Thyroid gland (tissue), 4 donors: Measurements from ENCODE around the gene TNFSF9.

Experiments
- POLR2A ChIP-seq, 2 donors: fragments of 450-650 bp; IDR thresholded peaks; one replicate each; pipeline ENCODE4 v1.6.1; 2017; ENCODE audit warnings: antibody characterized with exemption in 2 of 2, mild to moderate bottlenecking in 2 of 2, moderate library complexity in 1 of 2
- TF ChIP-seq, protein P1 (sequence below), 6 experiments: fragments of 200-600 bp in 3 of 6; fragments of 450-650 bp in 3 of 6; sonication (generic) in 3 of 6; IDR thresholded peaks; one replicate each; pipeline ENCODE4 v1.5.1; 2016 to 2019; ENCODE audit warnings: antibody characterized with exemption in 6 of 6, mild to moderate bottlenecking in 2 of 6, inconsistent platforms in 1 of 6, moderate library complexity in 1 of 6

DNA sequence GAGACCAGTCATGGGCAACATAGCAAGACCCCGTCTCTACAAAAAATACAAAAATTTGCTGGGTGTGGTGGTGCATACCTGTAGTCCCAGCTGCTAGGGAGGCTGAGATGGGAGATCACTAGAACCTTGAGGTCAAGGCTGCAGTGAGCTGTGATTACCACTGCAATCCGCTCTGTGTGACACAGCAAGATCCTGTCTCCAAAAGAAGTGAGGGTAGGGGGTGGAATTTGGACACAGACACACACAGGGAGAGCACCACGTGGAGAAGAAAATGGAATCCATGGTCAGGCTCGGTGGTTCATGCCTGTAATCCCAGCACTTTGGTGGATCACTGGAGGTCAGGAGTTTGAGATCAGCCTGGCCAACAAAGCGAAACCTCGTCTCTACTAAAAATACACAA lies 8.7 kb downstream of the TNFSF9 start:
- TF ChIP-seq, protein P1, sequence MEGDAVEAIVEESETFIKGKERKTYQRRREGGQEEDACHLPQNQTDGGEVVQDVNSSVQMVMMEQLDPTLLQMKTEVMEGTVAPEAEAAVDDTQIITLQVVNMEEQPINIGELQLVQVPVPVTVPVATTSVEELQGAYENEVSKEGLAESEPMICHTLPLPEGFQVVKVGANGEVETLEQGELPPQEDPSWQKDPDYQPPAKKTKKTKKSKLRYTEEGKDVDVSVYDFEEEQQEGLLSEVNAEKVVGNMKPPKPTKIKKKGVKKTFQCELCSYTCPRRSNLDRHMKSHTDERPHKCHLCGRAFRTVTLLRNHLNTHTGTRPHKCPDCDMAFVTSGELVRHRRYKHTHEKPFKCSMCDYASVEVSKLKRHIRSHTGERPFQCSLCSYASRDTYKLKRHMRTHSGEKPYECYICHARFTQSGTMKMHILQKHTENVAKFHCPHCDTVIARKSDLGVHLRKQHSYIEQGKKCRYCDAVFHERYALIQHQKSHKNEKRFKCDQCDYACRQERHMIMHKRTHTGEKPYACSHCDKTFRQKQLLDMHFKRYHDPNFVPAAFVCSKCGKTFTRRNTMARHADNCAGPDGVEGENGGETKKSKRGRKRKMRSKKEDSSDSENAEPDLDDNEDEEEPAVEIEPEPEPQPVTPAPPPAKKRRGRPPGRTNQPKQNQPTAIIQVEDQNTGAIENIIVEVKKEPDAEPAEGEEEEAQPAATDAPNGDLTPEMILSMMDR (IDR thresholded peaks at IDR 0.05): no peak
- no peak for TF ChIP-seq POLR2A (IDR thresholded peaks at IDR 0.05)
